AG09319 (cell line): ENCODE measurements around the gene KDM7A.
"Not testable (repeated sequence)": the region's sequence is repeated elsewhere in the genome, so short reads cannot be mapped to it uniquely, and the experiment has no call there.

Source experiments
- DNase-seq: peaks from one replicate; pipeline ENCODE4 v3.0.0-alpha.2; 2010; ENCODE audit warnings: low read depth; ENCODE audit errors: extremely low read depth
- CTCF ChIP-seq: IDR thresholded peaks from 2 replicates; pipeline ENCODE4 v1.5.1; 2011; ENCODE audit warnings: low read depth, mild to moderate bottlenecking, inconsistent platforms, low read length, moderate library complexity

The KDM7A gene

GRCh38 chr7:140121326-140121725 lies 55.5 kb downstream of the KDM7A start:
- no peak for TF ChIP-seq CTCF
- DNase-seq, result no peak

- DNase-seq, result not testable (repeated sequence)
These were observed 62.0 kb downstream of the KDM7A start for GRCh38 chr7:140114817-140115216.

- DNase-seq, result not testable (repeated sequence)
These were observed 68.0 kb downstream of the KDM7A start for GRCh38 chr7:140108777-140109176.

- no peak for TF ChIP-seq CTCF
- no peak for DNase-seq
These were observed 80.3 kb downstream of the KDM7A start for GRCh38 chr7:140096459-140096858.

GRCh38 chr7:140093375-140093774 lies 83.4 kb downstream of the KDM7A start:
- DNase-seq, result no peak
- no peak for TF ChIP-seq CTCF

GRCh38 chr7:140085447-140085846 lies 91.3 kb downstream of the KDM7A start:
- TF ChIP-seq CTCF, result no peak
- DNase-seq, result no peak

- DNase-seq, result no peak
These were observed 91.8 kb downstream of the KDM7A start for GRCh38 chr7:140084972-140085371.

GRCh38 chr7:140084142-140084655 lies 92.6 kb downstream of the KDM7A start:
- TF ChIP-seq CTCF, result no peak
- no peak for DNase-seq

More at GRCh38 chr7:140084972-140085371, 91.8 kb downstream of the KDM7A start:
- no peak for TF ChIP-seq CTCF
